Thyroid gland (tissue), 4 donors: ENCODE data around the gene RFX2. TPM values are rescaled to one million over a fixed set of nuclear protein-coding genes. Genes with fewer than 3 reads are reported as not detected.

ENCODE experiments used
- DNase-seq, 2 donors: peaks; one replicate each; pipeline ENCODE4 v3.0.0-alpha.2; 2019
- H3K27ac ChIP-seq, 3 donors: fragments of 200-600 bp; sonication (generic); 1 replicate in 2 of 3; 2 replicates in 1 of 3; pipeline ENCODE4 v1.5.1; 2016 to 2019; ENCODE audit warnings: mild to moderate bottlenecking in 1 of 3, moderate library complexity in 1 of 3
- H3K27me3 ChIP-seq: fragments of 200-600 bp; sonication (generic); one replicate; pipeline ENCODE4 v1.5.1; 2019
- H3K36me3 ChIP-seq, 2 donors: fragments of 200-600 bp; sonication (generic); one replicate each; pipeline ENCODE4 v1.5.1; 2016 to 2019
- H3K4me1 ChIP-seq, 2 donors: fragments of 200-600 bp; sonication (generic); one replicate each; pipeline ENCODE4 v1.5.1; 2017 to 2019
- H3K4me3 ChIP-seq, 3 donors: fragments of 200-600 bp; sonication (generic); replicated peaks in 1 of 3; 1 replicate in 2 of 3; 2 replicates in 1 of 3; pipeline ENCODE4 v1.5.1; 2016; ENCODE audit warnings: mild to moderate bottlenecking in 1 of 3
- H3K9me3 ChIP-seq: fragments of 200-600 bp; sonication (generic); one replicate; pipeline ENCODE4 v1.5.1; 2017
- CTCF ChIP-seq, 6 experiments: fragments of 200-600 bp in 3 of 6; fragments of 450-650 bp in 3 of 6; sonication (generic) in 3 of 6; IDR thresholded peaks; one replicate each; pipeline ENCODE4 v1.5.1; 2016 to 2019; ENCODE audit warnings: antibody characterized with exemption in 6 of 6, mild to moderate bottlenecking in 2 of 6, inconsistent platforms in 1 of 6, moderate library complexity in 1 of 6
- POLR2A ChIP-seq, 2 donors: fragments of 450-650 bp; IDR thresholded peaks; one replicate each; pipeline ENCODE4 v1.6.1; 2017; ENCODE audit warnings: antibody characterized with exemption in 2 of 2, mild to moderate bottlenecking in 2 of 2, moderate library complexity in 1 of 2
- WGBS, 2 donors: methylation state at CpG; one replicate each; pipeline ENCODE4 v1.1.5; 2017; 5-methylcytosine and 5-hydroxymethylcytosine counted together
- intact Hi-C: fragments of 100-400 bp; cut with DNase I; formaldehyde crosslinking; loops from one replicate; pipeline ENCODE4 v1.15.1; 2023
- total RNA-seq, 4 donors: library from RNA; depleted of rRNA; stranded (reverse); fragments of >200 nt; gene quantifications; one replicate each; pipeline ENCODE4 v1.2.3, GENCODE V29; 2016

Gene RFX2
- total RNA-seq, 4 donors from 2014 or later, result 4.1 to 10.6 (median 7.7) TPM

- no peaks in the 10 kb centered on the region for H3K4me1 ChIP-seq
- WGBS, 2 donors, result 94% methylated on average over 18 to 30 of the region's 31 CpGs
- no peak for DNase-seq
- H3K4me3 ChIP-seq, result no peak overlapping the region
- H3K9me3 ChIP-seq, result no peaks in the 10 kb centered on the region
- no peaks in the 10 kb centered on the region for H3K36me3 ChIP-seq
- no peaks in the 10 kb centered on the region for H3K27me3 ChIP-seq
- no peak overlapping the region for H3K27ac ChIP-seq
- TF ChIP-seq CTCF (IDR thresholded peaks at IDR 0.05), result no peak
- no peak for TF ChIP-seq POLR2A (IDR thresholded peaks at IDR 0.05)
- intact Hi-C loops, result loop anchor here (10.0 kb wide), 1 partner anchor 255 kb away; no protein-coding TSS in a partner anchor
These were observed 70.6 kb downstream of the RFX2 start for GRCh38 chr19:6039566-6040225.

GRCh38 chr19:6038634-6039405, 71.5 kb downstream of the RFX2 start:
- DNase-seq, result no peak
- intact Hi-C loops, result no loop called here
- no peak for TF ChIP-seq POLR2A (IDR thresholded peaks at IDR 0.05)
- no peak for TF ChIP-seq CTCF (IDR thresholded peaks at IDR 0.05)
- Histone ChIP-seq H3K27ac (no peak overlapping the region), H3K36me3 (no peaks in the 10 kb centered on the region), H3K27me3 (no peaks in the 10 kb centered on the region), H3K4me3 (no peak overlapping the region), H3K4me1 (no peaks in the 10 kb centered on the region), H3K9me3 (no peaks in the 10 kb centered on the region)
- WGBS, 2 donors, result 75 to 78% methylated on average over 5 of the region's 5 CpGs

- Histone ChIP-seq H3K27me3 (no peaks in the 10 kb centered on the region), H3K9me3 (no peaks in the 10 kb centered on the region), H3K36me3 (no peaks in the 10 kb centered on the region), H3K4me3 (no peak overlapping the region), H3K4me1 (no peaks in the 10 kb centered on the region), H3K27ac (no peak overlapping the region)
- 94 to 95% methylated on average over 3 of the region's 3 CpGs for WGBS, 2 donors
- intact Hi-C loops, result no loop called here
- no peak for DNase-seq
- TF ChIP-seq POLR2A (IDR thresholded peaks at IDR 0.05), result no peak
- TF ChIP-seq CTCF (IDR thresholded peaks at IDR 0.05), result no peak
These were observed 75.3 kb downstream of the RFX2 start for GRCh38 chr19:6035026-6035425.

DNA sequence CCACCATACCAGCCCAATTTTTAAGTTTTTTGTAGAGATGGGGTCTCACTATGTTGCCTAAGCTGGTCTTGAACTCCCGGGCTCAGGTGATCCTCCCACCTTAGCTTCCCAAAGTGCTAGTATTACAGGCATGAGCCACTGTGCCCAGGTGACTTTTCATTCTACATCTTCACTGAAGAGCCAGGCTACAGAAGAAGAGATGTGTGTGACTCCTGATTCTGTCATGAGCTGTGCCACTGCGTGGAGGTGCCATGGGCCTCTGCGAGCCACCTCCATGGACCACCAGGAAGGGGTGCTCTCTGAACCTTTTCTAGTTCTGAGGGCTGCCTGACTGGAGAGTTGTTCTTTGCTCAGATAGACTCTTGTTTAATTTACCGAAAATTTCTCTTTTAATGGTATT, 75.8 kb downstream of the RFX2 start:
- Histone ChIP-seq H3K9me3 (no peaks in the 10 kb centered on the region), H3K4me1 (no peaks in the 10 kb centered on the region), H3K27me3 (no peaks in the 10 kb centered on the region), H3K36me3 (no peaks in the 10 kb centered on the region), H3K27ac (no peak overlapping the region), H3K4me3 (no peak overlapping the region)
- TF ChIP-seq CTCF (IDR thresholded peaks at IDR 0.05) (no peak), POLR2A (IDR thresholded peaks at IDR 0.05) (no peak)
- intact Hi-C loops, result no loop called here
- no peak for DNase-seq
- 98 to 99% methylated on average over 4 of the region's 4 CpGs for WGBS, 2 donors

DNA sequence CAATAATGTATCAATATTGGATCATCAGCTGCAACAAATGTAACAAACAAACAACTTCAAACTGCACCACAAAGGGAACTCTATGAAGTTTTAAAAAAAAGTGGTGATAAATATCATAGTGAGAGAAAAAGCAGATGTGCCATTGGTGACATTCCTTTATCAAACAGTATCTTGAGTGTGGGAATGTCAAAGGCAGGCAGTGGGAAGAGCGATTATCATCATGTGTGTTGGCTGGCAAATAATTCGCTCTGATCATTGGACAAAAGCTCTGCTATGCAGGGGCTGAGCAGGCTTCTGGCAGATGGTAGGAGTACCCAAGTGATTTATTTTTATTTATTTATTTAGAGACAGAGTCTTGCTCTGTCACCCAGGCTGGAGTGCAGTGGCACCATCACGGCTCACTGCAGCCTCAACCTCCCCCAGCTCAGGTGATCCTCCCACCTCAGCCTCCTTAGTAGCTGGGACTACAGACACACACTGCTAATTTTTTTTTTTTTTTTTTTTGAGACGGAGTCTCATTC, 76.5 kb downstream of the RFX2 start:
- no peaks in the 10 kb centered on the region for H3K4me1 ChIP-seq
- H3K4me3 ChIP-seq, result no peak overlapping the region
- DNase-seq, result no peak
- intact Hi-C loops, result no loop called here
- H3K36me3 ChIP-seq, result no peaks in the 10 kb centered on the region
- no peaks in the 10 kb centered on the region for H3K27me3 ChIP-seq
- H3K27ac ChIP-seq, result no peak overlapping the region
- TF ChIP-seq CTCF (IDR thresholded peaks at IDR 0.05) (no peak), POLR2A (IDR thresholded peaks at IDR 0.05) (no peak)
- no peaks in the 10 kb centered on the region for H3K9me3 ChIP-seq
- 92 to 99% methylated on average over 4 of the region's 4 CpGs for WGBS, 2 donors
